Thoracic aorta (tissue), 2 donors: ENCODE results near the gene PFN2. TPM values are rescaled to one million over a fixed set of nuclear protein-coding genes. Genes with fewer than 3 reads are reported as not detected.
"Not testable (repeated sequence)": the region's sequence is repeated elsewhere in the genome, so short reads cannot be mapped to it uniquely, and the experiment has no call there.

ENCODE experiments used
- ATAC-seq: fragments of 150-250 bp; one replicate; pipeline ENCODE4 v1.8.0; 2017; ENCODE audit warnings: low read depth; ENCODE audit not compliant: insufficient number of reproducible peaks, low FRiP score
- DNase-seq: peaks from one replicate; pipeline ENCODE4 v3.0.0-alpha.2; 2020; ENCODE audit warnings: low spot score
- H3K27ac ChIP-seq, 2 donors: fragments of 200-600 bp; sonication (generic); 1 replicate in 1 of 2; 2 replicates in 1 of 2; pipeline ENCODE4 v1.5.1; 2016; ENCODE audit warnings: mild to moderate bottlenecking in 2 of 2, moderate library complexity in 2 of 2
- H3K27me3 ChIP-seq: fragments of 200-600 bp; sonication (generic); replicated peaks from 2 replicates; pipeline ENCODE4 v1.6.0; 2016; ENCODE audit warnings: mild to moderate bottlenecking; ENCODE audit not compliant: insufficient read depth
- H3K36me3 ChIP-seq: fragments of 200-600 bp; sonication (generic); one replicate; pipeline ENCODE4 v1.5.1; 2016
- H3K4me1 ChIP-seq, 2 donors: fragments of 200-600 bp; sonication (generic); 1 replicate in 1 of 2; 2 replicates in 1 of 2; pipeline versions ENCODE4 v1.5.1 to v1.6.0; 2016; ENCODE audit warnings: low read depth in 2 of 2, mild to moderate bottlenecking in 1 of 2; ENCODE audit not compliant: control insufficient read depth in 1 of 2
- H3K4me3 ChIP-seq: fragments of 200-600 bp; sonication (generic); 2 replicates; pipeline ENCODE4 v1.5.1; 2016; ENCODE audit warnings: mild to moderate bottlenecking
- H3K9me3 ChIP-seq: fragments of 200-600 bp; sonication (generic); 2 replicates; pipeline ENCODE4 v1.5.1; 2016
- total RNA-seq, 2 donors: library from RNA; depleted of rRNA; stranded (reverse); fragments of >200 nt; gene quantifications; one replicate each; pipeline versions ENCODE4 v1.1.0 to v1.2.3, GENCODE V29; 2016
- TF ChIP-seq, protein P1 (sequence below): fragments of 200-600 bp; sonication (generic); IDR thresholded peaks from one replicate; pipeline ENCODE4 v1.5.1; 2019; ENCODE audit warnings: antibody characterized with exemption

The PFN2 gene
- total RNA-seq, 2 donors from 2014 or later: 78.9 to 82.0 TPM

DNA sequence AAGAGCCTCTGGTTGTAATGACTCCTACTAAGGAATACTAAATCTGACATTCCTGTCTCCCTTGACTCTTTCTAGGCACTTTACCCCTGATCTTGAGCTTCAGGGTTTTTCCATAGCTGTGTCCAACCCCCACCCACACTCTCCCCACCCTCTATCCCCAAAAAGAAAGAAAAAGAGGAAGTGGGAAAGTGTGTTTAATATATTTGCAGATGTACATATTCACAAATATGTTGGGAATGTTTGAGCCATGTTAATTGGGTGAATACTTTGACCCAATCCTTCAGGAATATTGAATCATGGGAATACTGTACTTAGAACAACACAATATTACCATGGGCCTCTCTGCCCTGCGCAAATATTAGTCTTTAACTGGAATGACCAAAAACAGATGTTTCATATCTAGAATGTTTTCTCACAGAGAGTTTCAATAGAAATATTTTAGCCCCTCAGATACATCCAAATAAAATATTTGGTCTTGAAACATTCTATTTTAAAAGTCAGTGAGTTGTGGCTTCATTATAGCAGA, 19.8 kb upstream of the PFN2 start:
- no peak for DNase-seq
- Histone ChIP-seq H3K27me3 (no peaks in the 10 kb centered on the region), H3K4me1 (peaks cover 14 to 29% of the 10 kb centered on the region in 2 donors), H3K4me3 (no peak overlapping the region), H3K9me3 (peaks cover 9% of the 10 kb centered on the region), H3K36me3 (no peaks in the 10 kb centered on the region), H3K27ac (peak overlapping the region; percentile 40 to 44)
- ATAC-seq: no peak
- TF ChIP-seq, protein P1, sequence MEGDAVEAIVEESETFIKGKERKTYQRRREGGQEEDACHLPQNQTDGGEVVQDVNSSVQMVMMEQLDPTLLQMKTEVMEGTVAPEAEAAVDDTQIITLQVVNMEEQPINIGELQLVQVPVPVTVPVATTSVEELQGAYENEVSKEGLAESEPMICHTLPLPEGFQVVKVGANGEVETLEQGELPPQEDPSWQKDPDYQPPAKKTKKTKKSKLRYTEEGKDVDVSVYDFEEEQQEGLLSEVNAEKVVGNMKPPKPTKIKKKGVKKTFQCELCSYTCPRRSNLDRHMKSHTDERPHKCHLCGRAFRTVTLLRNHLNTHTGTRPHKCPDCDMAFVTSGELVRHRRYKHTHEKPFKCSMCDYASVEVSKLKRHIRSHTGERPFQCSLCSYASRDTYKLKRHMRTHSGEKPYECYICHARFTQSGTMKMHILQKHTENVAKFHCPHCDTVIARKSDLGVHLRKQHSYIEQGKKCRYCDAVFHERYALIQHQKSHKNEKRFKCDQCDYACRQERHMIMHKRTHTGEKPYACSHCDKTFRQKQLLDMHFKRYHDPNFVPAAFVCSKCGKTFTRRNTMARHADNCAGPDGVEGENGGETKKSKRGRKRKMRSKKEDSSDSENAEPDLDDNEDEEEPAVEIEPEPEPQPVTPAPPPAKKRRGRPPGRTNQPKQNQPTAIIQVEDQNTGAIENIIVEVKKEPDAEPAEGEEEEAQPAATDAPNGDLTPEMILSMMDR: no peak

DNA sequence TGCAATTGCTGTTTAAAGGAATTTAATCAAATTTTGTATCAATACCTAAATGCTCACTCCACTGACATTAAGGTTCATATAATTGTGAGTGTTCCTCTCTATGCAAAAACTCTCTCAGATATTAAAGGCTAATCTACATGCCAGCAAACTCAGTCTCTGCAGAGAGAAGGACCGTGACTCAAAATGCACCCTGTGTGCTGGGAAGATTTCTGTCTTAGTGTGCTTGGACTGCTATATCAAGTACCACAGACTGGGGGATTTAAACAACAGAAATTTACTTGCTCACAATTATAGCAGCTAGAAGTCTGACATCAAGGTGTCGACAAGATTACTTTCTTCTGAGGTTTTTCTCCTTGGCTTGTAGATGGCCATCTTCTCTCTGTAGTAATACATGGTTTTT, 18.6 kb upstream of the PFN2 start:
- DNase-seq (no peak), ATAC-seq (no peak)
- TF ChIP-seq, protein P1: no peak
- no peak overlapping the region for H3K4me3 ChIP-seq
- no peaks in the 10 kb centered on the region for H3K36me3 ChIP-seq
- no peaks in the 10 kb centered on the region for H3K27me3 ChIP-seq
- H3K9me3 ChIP-seq: peaks cover 2% of the 10 kb centered on the region
- H3K27ac ChIP-seq: peak overlapping the region in 1 of 2 donors; percentile 44
- peaks cover 14 to 29% of the 10 kb centered on the region in 2 donors for H3K4me1 ChIP-seq

DNA sequence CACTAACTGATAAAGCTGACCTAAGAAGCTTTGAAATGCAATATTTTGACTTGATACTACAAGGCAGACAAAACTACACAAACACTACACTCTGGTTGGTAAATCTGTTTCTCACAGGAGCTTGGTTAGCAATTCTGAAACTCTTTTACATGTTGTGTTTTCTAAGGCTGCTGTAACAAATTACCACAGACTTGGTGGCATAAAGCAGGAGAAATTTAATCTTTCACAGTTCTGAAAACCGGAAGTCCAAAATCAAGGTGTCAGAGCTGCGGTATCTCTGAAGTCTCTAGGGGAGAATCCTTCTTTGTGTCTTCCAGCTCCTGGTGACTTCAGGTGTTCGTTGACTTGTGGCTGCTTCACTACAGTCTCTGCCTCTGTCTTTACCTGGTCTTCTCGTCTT, 12.9 kb upstream of the PFN2 start:
- H3K9me3 ChIP-seq: no peaks in the 10 kb centered on the region
- ATAC-seq (no peak), DNase-seq (no peak)
- TF ChIP-seq, protein P1: no peak
- no peaks in the 10 kb centered on the region for H3K27me3 ChIP-seq
- no peak overlapping the region for H3K27ac ChIP-seq
- H3K36me3 ChIP-seq: no peaks in the 10 kb centered on the region
- peaks cover 0 to under 1% of the 10 kb centered on the region in 2 donors for H3K4me1 ChIP-seq
- H3K4me3 ChIP-seq: no peak overlapping the region

DNA sequence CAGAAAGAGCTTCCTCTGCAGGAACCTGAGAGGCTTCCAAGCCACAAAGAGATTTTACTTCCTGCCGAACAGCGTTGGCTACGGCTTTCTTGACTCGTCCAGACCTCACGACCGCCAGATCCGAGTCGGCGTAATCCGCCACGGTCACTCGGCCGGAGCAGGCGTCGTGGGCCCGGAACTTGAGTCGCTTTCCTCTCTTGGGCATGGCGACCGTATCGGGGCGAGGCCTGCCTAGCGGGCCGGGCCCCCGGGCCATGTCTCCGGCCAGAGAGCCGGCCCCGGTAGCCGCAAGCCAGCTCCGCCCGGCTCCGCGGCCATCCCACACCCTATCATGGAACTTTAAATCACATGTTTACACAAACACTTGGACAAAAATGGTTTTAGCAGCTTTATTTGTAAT, 12.4 kb upstream of the PFN2 start:
- not testable (repeated sequence) for DNase-seq, H3K4me3 ChIP-seq, H3K9me3 ChIP-seq, ATAC-seq, H3K27me3 ChIP-seq, H3K4me1 ChIP-seq, H3K36me3 ChIP-seq, H3K27ac ChIP-seq

DNA sequence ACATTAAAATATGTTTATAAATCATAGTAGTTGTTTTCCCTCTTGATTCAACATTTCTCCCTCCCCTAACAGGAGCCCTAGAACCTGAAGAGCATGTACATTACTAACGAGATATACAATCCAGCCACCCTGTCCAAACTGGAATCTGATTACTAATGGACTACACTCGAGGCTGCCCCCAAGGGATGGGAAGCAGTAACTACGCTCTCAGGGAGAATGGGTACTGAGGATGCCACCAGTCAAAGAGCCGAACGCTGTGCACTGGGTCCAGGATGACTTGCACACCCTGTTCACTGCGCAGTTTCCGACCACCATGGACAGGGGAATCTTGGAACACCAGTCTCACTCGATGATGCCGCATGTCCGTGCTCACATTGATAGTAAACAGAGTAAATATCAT, 11.3 kb upstream of the PFN2 start:
- not testable (repeated sequence) for H3K36me3 ChIP-seq, H3K9me3 ChIP-seq, H3K27ac ChIP-seq, H3K4me3 ChIP-seq, H3K27me3 ChIP-seq, DNase-seq, ATAC-seq
- peaks cover 6 to 17% of the 10 kb centered on the region in 2 donors for H3K4me1 ChIP-seq

DNA sequence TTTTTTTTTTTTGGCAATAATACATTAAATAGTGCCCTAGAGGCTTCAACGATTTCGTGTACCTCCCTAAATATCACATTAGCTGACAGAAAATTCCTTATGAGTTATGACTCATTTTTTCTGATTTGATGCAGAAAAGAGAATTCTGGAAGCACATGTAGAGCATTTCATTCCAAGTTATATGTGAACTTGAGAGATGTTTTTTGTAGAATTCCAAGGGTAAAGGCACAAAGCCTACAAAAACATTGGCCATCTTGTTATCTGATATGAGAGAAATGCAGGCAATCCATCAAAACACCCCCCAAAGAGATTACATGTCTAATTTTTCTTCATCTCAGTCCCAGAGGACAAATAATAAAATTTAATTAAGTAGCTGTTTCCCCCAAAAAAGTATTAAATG, 6.7 kb upstream of the PFN2 start:
- Histone ChIP-seq H3K9me3 (no peaks in the 10 kb centered on the region), H3K36me3 (no peaks in the 10 kb centered on the region), H3K27ac (peak overlapping the region; percentile 72), H3K27me3 (no peaks in the 10 kb centered on the region), H3K4me3 (peak overlapping the region; percentile 43), H3K4me1 (peaks cover 16 to 44% of the 10 kb centered on the region in 2 donors)
- DNase-seq: no peak
- TF ChIP-seq, protein P1: no peak
- no peak for ATAC-seq
